GM12865 (cell line): ENCODE measurements around the gene IL1R1.

Experiments
- DNase-seq: peaks from one replicate; pipeline ENCODE4 v3.0.0; 2010; ENCODE audit warnings: low read depth
- H3K4me3 ChIP-seq: 2 replicates; pipeline ENCODE4 v1.5.1; 2011; ENCODE audit warnings: mild to moderate bottlenecking, low read depth, low read length, control low read depth
- TF ChIP-seq, protein P1 (sequence below): IDR thresholded peaks from 2 replicates; pipeline ENCODE4 v1.5.1; 2011; ENCODE audit warnings: low read length, control low read depth, low read depth, inconsistent platforms; ENCODE audit not compliant: insufficient read depth; ENCODE audit errors: missing control alignments

IL1R1 gene

GRCh38 chr2:102112271-102112670 lies 30.3 kb upstream of the IL1R1 start:
- no peak overlapping the region for H3K4me3 ChIP-seq
- TF ChIP-seq, protein P1, sequence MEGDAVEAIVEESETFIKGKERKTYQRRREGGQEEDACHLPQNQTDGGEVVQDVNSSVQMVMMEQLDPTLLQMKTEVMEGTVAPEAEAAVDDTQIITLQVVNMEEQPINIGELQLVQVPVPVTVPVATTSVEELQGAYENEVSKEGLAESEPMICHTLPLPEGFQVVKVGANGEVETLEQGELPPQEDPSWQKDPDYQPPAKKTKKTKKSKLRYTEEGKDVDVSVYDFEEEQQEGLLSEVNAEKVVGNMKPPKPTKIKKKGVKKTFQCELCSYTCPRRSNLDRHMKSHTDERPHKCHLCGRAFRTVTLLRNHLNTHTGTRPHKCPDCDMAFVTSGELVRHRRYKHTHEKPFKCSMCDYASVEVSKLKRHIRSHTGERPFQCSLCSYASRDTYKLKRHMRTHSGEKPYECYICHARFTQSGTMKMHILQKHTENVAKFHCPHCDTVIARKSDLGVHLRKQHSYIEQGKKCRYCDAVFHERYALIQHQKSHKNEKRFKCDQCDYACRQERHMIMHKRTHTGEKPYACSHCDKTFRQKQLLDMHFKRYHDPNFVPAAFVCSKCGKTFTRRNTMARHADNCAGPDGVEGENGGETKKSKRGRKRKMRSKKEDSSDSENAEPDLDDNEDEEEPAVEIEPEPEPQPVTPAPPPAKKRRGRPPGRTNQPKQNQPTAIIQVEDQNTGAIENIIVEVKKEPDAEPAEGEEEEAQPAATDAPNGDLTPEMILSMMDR = no peak
- no peak for DNase-seq

DNA sequence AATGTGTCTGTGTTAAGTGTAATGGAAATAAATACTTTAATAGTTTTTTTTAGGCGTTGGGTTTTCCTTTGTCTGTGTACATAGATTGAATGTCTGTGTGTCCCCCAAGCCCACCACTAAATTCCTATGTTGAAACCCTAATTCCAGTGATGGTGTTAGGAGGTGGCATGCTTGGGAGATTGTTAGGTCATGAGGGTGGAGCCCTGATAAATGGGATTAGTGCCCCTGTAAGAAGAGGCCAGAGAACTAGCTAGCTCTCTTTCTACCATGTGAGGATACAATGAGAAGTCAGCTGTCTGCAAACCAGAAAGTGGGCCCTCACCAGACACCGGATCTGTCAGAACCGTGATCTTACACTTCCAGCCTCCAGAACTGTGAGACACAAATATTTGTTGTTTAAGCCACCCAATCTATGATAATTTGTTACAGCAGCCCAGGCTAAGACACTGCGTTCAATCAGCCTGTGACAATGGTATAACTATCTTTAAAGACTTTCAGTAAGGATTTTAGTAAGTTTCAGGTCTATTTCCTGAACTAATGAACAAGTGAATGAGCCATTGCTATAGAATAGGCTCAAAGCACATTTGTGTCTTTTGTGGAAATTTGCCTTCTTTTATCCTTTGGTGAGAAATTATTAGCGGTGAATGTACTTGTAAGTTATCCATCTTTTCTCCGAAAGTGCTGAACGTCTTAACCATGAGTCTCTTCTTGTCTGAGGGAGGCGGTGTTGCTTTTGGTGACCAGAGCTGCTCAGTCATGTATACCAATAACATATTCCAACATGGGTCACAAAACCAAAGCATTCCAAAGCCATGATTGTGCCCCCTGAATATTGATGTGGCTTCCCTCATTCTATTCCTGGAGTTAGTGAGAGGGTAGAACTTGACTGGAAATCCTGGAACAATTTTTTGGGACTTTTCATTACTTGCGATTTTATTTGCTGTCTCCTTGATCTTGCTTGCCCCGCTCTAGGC lies 29.6 kb upstream of the IL1R1 start:
- peak; percentile 16 for DNase-seq
- TF ChIP-seq, protein P1 = no peak
- no peak overlapping the region for H3K4me3 ChIP-seq

GRCh38 chr2:102114290-102114721 lies 28.2 kb upstream of the IL1R1 start:
- TF ChIP-seq, protein P1 = no peak
- H3K4me3 ChIP-seq = no peak overlapping the region
- DNase-seq = peak; percentile 39

GRCh38 chr2:102114851-102115497 lies 27.6 kb upstream of the IL1R1 start:
- no peak overlapping the region for H3K4me3 ChIP-seq
- TF ChIP-seq, protein P1 = no peak
- peak; percentile 24 for DNase-seq

- no peak overlapping the region for H3K4me3 ChIP-seq
- TF ChIP-seq, protein P1 = no peak
These were observed 25.7 kb upstream of the IL1R1 start for GRCh38 chr2:102116630-102117471.

GRCh38 chr2:102117472-102117858 lies 25.1 kb upstream of the IL1R1 start:
- H3K4me3 ChIP-seq = no peak overlapping the region
- DNase-seq = no peak

More at GRCh38 chr2:102116630-102117471, 25.7 kb upstream of the IL1R1 start:
- no peak for DNase-seq

More at GRCh38 chr2:102117472-102117858, 25.1 kb upstream of the IL1R1 start:
- TF ChIP-seq, protein P1 = no peak
